ENCODE data around the gene NPTXR.

GRCh38 chr22:38826386-38826785 lies 17.4 kb downstream of the NPTXR start:
- TF ChIP-seq CTCF (IDR thresholded peaks at IDR 0.05) = no peak
- no peak for TF ChIP-seq YY1 (IDR thresholded peaks at IDR 0.05; ENCODE audit: low read depth)
- TF ChIP-seq EP300 (IDR thresholded peaks at IDR 0.05; ENCODE audit: borderline replicate concordance in 1 of 2, low read depth in 1 of 2, low read length in 1 of 2) = no peak
- no peak for TF ChIP-seq RAD21 (IDR thresholded peaks at IDR 0.05; ENCODE audit: low read length)
- no peak for TF ChIP-seq POLR2AphosphoS5 (IDR thresholded peaks at IDR 0.05; ENCODE audit: low read depth, low read length)
- TF ChIP-seq MEF2A (IDR thresholded peaks at IDR 0.05; ENCODE audit: borderline replicate concordance, low read depth) = no peak
- no peak for TF ChIP-seq RCOR1 (IDR thresholded peaks at IDR 0.05; ENCODE audit: low read length)
- TF ChIP-seq SMC3 (IDR thresholded peaks at IDR 0.05; ENCODE audit: low read depth, low read length) = no peak
- TF ChIP-seq PBX3 (IDR thresholded peaks at IDR 0.05) = no peak
- no peak for TF ChIP-seq EZH2phosphoT487 (IDR thresholded peaks at IDR 0.05; ENCODE audit: borderline replicate concordance, low read depth)
- TF ChIP-seq USF1 (IDR thresholded peaks at IDR 0.05; ENCODE audit: borderline replicate concordance, low read depth) = no peak
- no peak for TF ChIP-seq TAF1 (IDR thresholded peaks at IDR 0.05; ENCODE audit: borderline replicate concordance, low read depth, low read length)
- TF ChIP-seq USF2 (IDR thresholded peaks at IDR 0.05; ENCODE audit: borderline replicate concordance, low read depth, low read length) = no peak
- TF ChIP-seq NFIC (IDR thresholded peaks at IDR 0.05; ENCODE audit: borderline replicate concordance) = no peak

Measured in SK-N-SH (cell line).